ENCODE measurements around the gene PKN1. TPM values are rescaled to one million over a fixed set of nuclear protein-coding genes. Genes with fewer than 3 reads are reported as not detected.
"Not testable (repeated sequence)": the region's sequence is repeated elsewhere in the genome, so short reads cannot be mapped to it uniquely, and the experiment has no call there.

PKN1 gene
- total RNA-seq, 1 experiment from 2014 or later, result 205 TPM

- Histone ChIP-seq H3K36me3 (ENCODE audit: control insufficient read depth, insufficient read depth, low read length) (no peaks in the 10 kb centered on the region; the same call in 1 of the 2 replicates), H3K4me3 (ENCODE audit: low read depth in 2 of 2, low read length in 2 of 2) (no peak overlapping the region), H3K9me3 (ENCODE audit: control insufficient read depth, insufficient read depth, low read depth, low read length) (no peaks in the 10 kb centered on the region), H3K4me1 (ENCODE audit: control insufficient read depth, insufficient read depth, low read length) (no peaks in the 10 kb centered on the region), H3K27me3 (ENCODE audit: control insufficient read depth, insufficient read depth, low read length) (no peaks in the 10 kb centered on the region), H3K27ac (ENCODE audit: low read length) (no peak overlapping the region)
- CTCF ChIA-PET, result no interaction called here
- in situ Hi-C loops (cut with HindIII; ENCODE audit: low pct_unique_long_range_greater_than_20kb, low sequenced_read_pairs), result no loop called here
- ATAC-seq, result no peak
- intact Hi-C loops (cut with micrococcal nuclease; ENCODE audit: unreplicated experiment), result no loop called here
- BruUV-seq (replicated peaks), result no TSS peak
- TF ChIP-seq REST (IDR thresholded peaks at IDR 0.05; ENCODE audit: insufficient read depth in 1 of 2, low read depth in 2 of 2, low read length in 1 of 2), result no peak
- TF ChIP-seq TCF7L2 (IDR thresholded peaks at IDR 0.05; ENCODE audit: low read depth, low read length), result no peak
- TF ChIP-seq POLR2AphosphoS5 (IDR thresholded peaks at IDR 0.05; ENCODE audit: low read depth, low read length), result no peak
- TF ChIP-seq, protein P1, sequence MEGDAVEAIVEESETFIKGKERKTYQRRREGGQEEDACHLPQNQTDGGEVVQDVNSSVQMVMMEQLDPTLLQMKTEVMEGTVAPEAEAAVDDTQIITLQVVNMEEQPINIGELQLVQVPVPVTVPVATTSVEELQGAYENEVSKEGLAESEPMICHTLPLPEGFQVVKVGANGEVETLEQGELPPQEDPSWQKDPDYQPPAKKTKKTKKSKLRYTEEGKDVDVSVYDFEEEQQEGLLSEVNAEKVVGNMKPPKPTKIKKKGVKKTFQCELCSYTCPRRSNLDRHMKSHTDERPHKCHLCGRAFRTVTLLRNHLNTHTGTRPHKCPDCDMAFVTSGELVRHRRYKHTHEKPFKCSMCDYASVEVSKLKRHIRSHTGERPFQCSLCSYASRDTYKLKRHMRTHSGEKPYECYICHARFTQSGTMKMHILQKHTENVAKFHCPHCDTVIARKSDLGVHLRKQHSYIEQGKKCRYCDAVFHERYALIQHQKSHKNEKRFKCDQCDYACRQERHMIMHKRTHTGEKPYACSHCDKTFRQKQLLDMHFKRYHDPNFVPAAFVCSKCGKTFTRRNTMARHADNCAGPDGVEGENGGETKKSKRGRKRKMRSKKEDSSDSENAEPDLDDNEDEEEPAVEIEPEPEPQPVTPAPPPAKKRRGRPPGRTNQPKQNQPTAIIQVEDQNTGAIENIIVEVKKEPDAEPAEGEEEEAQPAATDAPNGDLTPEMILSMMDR (IDR thresholded peaks at IDR 0.05), result no peak
- TF ChIP-seq SIN3A (IDR thresholded peaks at IDR 0.05; ENCODE audit: borderline replicate concordance, insufficient read depth, low read depth, low read length), result no peak
- POLR2A ChIA-PET, result no interaction called here
- DNase-seq (ENCODE audit: low read depth, low spot score), result no peak
Measured at GRCh38 chr19:14395262-14395661, 37.8 kb upstream of the PKN1 start.

DNA sequence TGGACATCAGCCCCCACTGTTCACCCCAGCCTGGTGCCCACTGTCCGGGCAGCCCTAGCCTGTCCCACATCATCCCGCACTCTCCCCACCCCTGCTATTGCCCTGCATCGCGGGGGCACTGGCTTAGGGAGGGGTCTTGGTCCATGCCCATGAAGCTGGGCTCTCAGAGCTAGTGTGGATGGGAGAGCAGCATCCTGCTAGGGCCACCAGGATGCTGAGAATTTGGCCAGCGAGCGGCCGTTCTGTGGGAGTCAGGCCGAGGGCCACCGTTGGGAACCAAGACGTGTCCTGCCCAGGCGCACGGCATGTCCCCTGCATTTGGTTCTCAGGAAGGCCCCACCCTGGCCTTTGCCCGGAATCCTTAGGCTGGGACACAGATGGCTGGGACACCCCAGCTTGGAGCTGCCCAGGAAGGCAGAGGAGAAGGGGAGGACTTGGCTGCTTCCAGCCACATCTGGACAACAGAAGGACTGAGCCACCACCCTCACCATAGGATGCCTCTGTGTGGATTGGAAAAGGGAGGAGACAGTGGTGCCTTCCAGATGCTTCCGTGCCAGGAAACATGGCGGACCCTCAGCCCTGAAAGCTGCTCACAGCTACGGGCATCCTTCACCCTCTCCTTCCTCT lies 37.3 kb upstream of the PKN1 start:
- ATAC-seq (peak; percentile 20), DNase-seq (ENCODE audit: low read depth, low spot score) (no peak)
- TF ChIP-seq SIN3A (IDR thresholded peaks at IDR 0.05; ENCODE audit: borderline replicate concordance, insufficient read depth, low read depth, low read length) (no peak), POLR2AphosphoS5 (IDR thresholded peaks at IDR 0.05; ENCODE audit: low read depth, low read length) (no peak), REST (IDR thresholded peaks at IDR 0.05; ENCODE audit: insufficient read depth in 1 of 2, low read depth in 2 of 2, low read length in 1 of 2) (no peak), TCF7L2 (IDR thresholded peaks at IDR 0.05; ENCODE audit: low read depth, low read length) (no peak)
- TF ChIP-seq, protein P1 (IDR thresholded peaks at IDR 0.05), result no peak
- no peak overlapping the region for H3K27ac ChIP-seq (ENCODE audit: low read length)
- ChIA-PET CTCF (no interaction called here), POLR2A (no interaction called here)
- no peak overlapping the region for H3K4me3 ChIP-seq (ENCODE audit: low read depth in 2 of 2, low read length in 2 of 2)
- no peaks in the 10 kb centered on the region for H3K9me3 ChIP-seq (ENCODE audit: control insufficient read depth, insufficient read depth, low read depth, low read length)
- intact Hi-C loops (cut with micrococcal nuclease; ENCODE audit: unreplicated experiment), result no loop called here
- no peaks in the 10 kb centered on the region; the same call in 1 of the 2 replicates for H3K36me3 ChIP-seq (ENCODE audit: control insufficient read depth, insufficient read depth, low read length)
- H3K27me3 ChIP-seq (ENCODE audit: control insufficient read depth, insufficient read depth, low read length), result no peaks in the 10 kb centered on the region
- in situ Hi-C loops (cut with HindIII; ENCODE audit: low pct_unique_long_range_greater_than_20kb, low sequenced_read_pairs), result no loop called here
- no peaks in the 10 kb centered on the region for H3K4me1 ChIP-seq (ENCODE audit: control insufficient read depth, insufficient read depth, low read length)
- BruUV-seq (replicated peaks), result no TSS peak

GRCh38 chr19:14396730-14397129 lies 36.4 kb upstream of the PKN1 start:
- CTCF ChIA-PET; H3K9me3 ChIP-seq (ENCODE audit: control insufficient read depth, insufficient read depth, low read depth, low read length); H3K27ac ChIP-seq (ENCODE audit: low read length); H3K4me3 ChIP-seq (ENCODE audit: low read depth in 2 of 2, low read length in 2 of 2); intact Hi-C loops (cut with micrococcal nuclease; ENCODE audit: unreplicated experiment); H3K4me1 ChIP-seq (ENCODE audit: control insufficient read depth, insufficient read depth, low read length); DNase-seq (ENCODE audit: low read depth, low spot score); BruUV-seq (replicated peaks); POLR2A ChIA-PET; H3K36me3 ChIP-seq (ENCODE audit: control insufficient read depth, insufficient read depth, low read length); in situ Hi-C loops (cut with HindIII; ENCODE audit: low pct_unique_long_range_greater_than_20kb, low sequenced_read_pairs); ATAC-seq; H3K27me3 ChIP-seq (ENCODE audit: control insufficient read depth, insufficient read depth, low read length): not testable (repeated sequence)
